ENCODE results near the gene HACL1.

Gene HACL1

GRCh38 chr3:15591928-15592327, 9.4 kb downstream of the HACL1 start:
- no peak for TF ChIP-seq CTCF (IDR thresholded peaks at IDR 0.05; ENCODE audit: extremely low read depth, missing control alignments)
- no peak for DNase-seq (ENCODE audit: low spot score)

DNA sequence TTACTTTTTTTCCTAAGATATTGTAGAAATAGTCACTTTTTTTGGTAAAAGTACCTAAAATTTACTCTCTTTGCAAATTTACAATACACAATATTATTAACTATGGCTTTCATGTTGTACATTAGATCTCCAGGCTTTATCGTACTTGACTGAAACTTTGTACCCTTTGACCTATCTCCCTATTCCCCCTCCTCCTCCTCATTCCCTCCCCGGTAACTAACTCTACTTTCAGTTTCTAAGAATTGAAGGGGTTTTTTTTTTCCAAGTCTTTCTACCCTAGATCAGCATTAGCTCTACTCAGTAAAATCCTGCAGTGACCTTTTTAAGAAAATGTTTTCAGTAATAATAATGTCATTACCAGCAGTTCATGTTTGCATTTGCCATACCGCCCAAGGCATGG, 10.1 kb downstream of the HACL1 start:
- no peak for DNase-seq (ENCODE audit: low spot score)
- TF ChIP-seq CTCF (IDR thresholded peaks at IDR 0.05; ENCODE audit: extremely low read depth, missing control alignments) = no peak

- DNase-seq (ENCODE audit: low spot score) = no peak
- no peak for TF ChIP-seq CTCF (IDR thresholded peaks at IDR 0.05; ENCODE audit: extremely low read depth, missing control alignments)
These were observed 16.1 kb downstream of the HACL1 start for GRCh38 chr3:15585111-15585845.

- no peak for TF ChIP-seq CTCF (IDR thresholded peaks at IDR 0.05; ENCODE audit: extremely low read depth, missing control alignments)
- no peak for DNase-seq (ENCODE audit: low spot score)
These were observed 19.6 kb downstream of the HACL1 start for GRCh38 chr3:15581471-15582394.

- no peak for DNase-seq (ENCODE audit: low spot score)
- no peak for TF ChIP-seq CTCF (IDR thresholded peaks at IDR 0.05; ENCODE audit: extremely low read depth, missing control alignments)
These were observed 22.3 kb downstream of the HACL1 start for GRCh38 chr3:15579051-15579450.

- no peak for DNase-seq (ENCODE audit: low spot score)
- no peak for TF ChIP-seq CTCF (IDR thresholded peaks at IDR 0.05; ENCODE audit: extremely low read depth, missing control alignments)
These were observed 23.0 kb downstream of the HACL1 start for GRCh38 chr3:15578289-15578867.

- no peak for TF ChIP-seq CTCF (IDR thresholded peaks at IDR 0.05; ENCODE audit: extremely low read depth, missing control alignments)
- DNase-seq (ENCODE audit: low spot score) = no peak
These were observed 24.9 kb downstream of the HACL1 start for GRCh38 chr3:15576475-15576874.

Data from GM20000 (cell line).